GM23338 (cell line): ENCODE results near the gene PNLIPRP2. TPM values are rescaled to one million over a fixed set of nuclear protein-coding genes. Genes with fewer than 3 reads are reported as not detected.

Source experiments
- ATAC-seq: fragments of 200-7000 bp; cut with Tn5 transposase; 3 replicates; pipeline ENCODE4 v1.9.1; 2020
- DNase-seq: peaks from one replicate; pipeline ENCODE4 v3.0.0-alpha.2; 2015; ENCODE audit warnings: low spot score
- H2AFZ ChIP-seq: fragments of 200-600 bp; sonication (generic); 2 replicates; pipeline ENCODE4 v1.8.0; 2016; ENCODE audit warnings: antibody characterized with exemption, mild to moderate bottlenecking, moderate library complexity
- H3F3A ChIP-seq: fragments of 200-600 bp; sonication (generic); replicated peaks from 2 replicates; pipeline ENCODE4 v1.8.0; 2017; ENCODE audit warnings: antibody characterized with exemption, mixed run types, low read depth
- H3K27ac ChIP-seq: fragments of 200-600 bp; sonication (generic); 2 replicates; pipeline ENCODE4 v1.6.1; 2016; ENCODE audit warnings: low read depth
- H3K27me3 ChIP-seq: fragments of 200-600 bp; sonication (generic); 2 replicates; pipeline ENCODE4 v1.8.0; 2016; ENCODE audit warnings: mild to moderate bottlenecking, mixed run types, moderate library complexity; ENCODE audit not compliant: insufficient read depth
- H3K36me3 ChIP-seq: fragments of 200-600 bp; sonication (generic); 2 replicates; pipeline ENCODE4 v1.8.0; 2016; ENCODE audit warnings: mild to moderate bottlenecking; ENCODE audit not compliant: insufficient read depth
- H3K4me1 ChIP-seq: fragments of 200-600 bp; sonication (generic); 2 replicates; pipeline ENCODE4 v1.8.0; 2016; ENCODE audit warnings: mild to moderate bottlenecking, moderate library complexity; ENCODE audit not compliant: insufficient read depth
- H3K4me2 ChIP-seq: fragments of 200-600 bp; sonication (generic); 2 replicates; pipeline ENCODE4 v1.7.1; 2017; ENCODE audit warnings: mixed run types
- H3K4me3 ChIP-seq: fragments of 200-600 bp; sonication (generic); 2 replicates; pipeline ENCODE4 v1.6.1; 2016; ENCODE audit warnings: mixed run types
- H3K79me2 ChIP-seq: fragments of 200-600 bp; sonication (generic); replicated peaks from 2 replicates; pipeline ENCODE4 v1.8.0; 2017; ENCODE audit warnings: mild to moderate bottlenecking; ENCODE audit not compliant: insufficient read depth
- H3K9me2 ChIP-seq: fragments of 200-600 bp; sonication (generic); 2 replicates; pipeline ENCODE4 v1.8.0; 2017; ENCODE audit not compliant: insufficient read depth
- H4K20me1 ChIP-seq: fragments of 200-600 bp; sonication (generic); replicated peaks from 2 replicates; pipeline ENCODE4 v1.8.0; 2017; ENCODE audit warnings: mild to moderate bottlenecking; ENCODE audit not compliant: insufficient read depth
- H3K27ac Mint-ChIP-seq: 2 replicates; pipeline ENCODE4 v1.8.0; 2020; ENCODE audit warnings: inconsistent platforms, mild to moderate bottlenecking, moderate library complexity, mixed read lengths
- H3K27me3 Mint-ChIP-seq: 3 replicates; pipeline ENCODE4 v1.8.0; 2022; ENCODE audit warnings: low read depth, mild to moderate bottlenecking, moderate library complexity, mixed read lengths, inconsistent platforms; ENCODE audit not compliant: insufficient read depth, poor library complexity
- H3K36me3 Mint-ChIP-seq: 3 replicates; pipeline ENCODE4 v1.8.0; 2021; ENCODE audit warnings: low read depth, mild to moderate bottlenecking, inconsistent platforms, moderate library complexity, mixed read lengths
- H3K4me1 Mint-ChIP-seq: 3 replicates; pipeline ENCODE4 v1.8.0; 2020; ENCODE audit warnings: mild to moderate bottlenecking, inconsistent platforms, mixed read lengths
- H3K4me3 Mint-ChIP-seq: 3 replicates; pipeline ENCODE4 v1.8.0; 2021; ENCODE audit warnings: moderate library complexity, mild to moderate bottlenecking, inconsistent platforms, mixed read lengths
- H3K9me3 Mint-ChIP-seq: 3 replicates; pipeline ENCODE4 v1.8.0; 2020; ENCODE audit warnings: moderate library complexity, mild to moderate bottlenecking, inconsistent platforms, mixed read lengths
- CREB1 ChIP-seq: fragments of 250-450 bp; sonication (Bioruptor Pico); IDR thresholded peaks from 2 replicates; pipeline ENCODE4 v1.5.0; 2020; ENCODE audit warnings: low read depth, mild to moderate bottlenecking, moderate library complexity
- EZH2 ChIP-seq: fragments of 200-600 bp; sonication (generic); IDR thresholded peaks from one replicate; pipeline ENCODE4 v1.8.0; 2017; ENCODE audit warnings: antibody characterized with exemption, mild to moderate bottlenecking, low read depth; ENCODE audit not compliant: unreplicated experiment
- EZH2phosphoT487 ChIP-seq: fragments of 200-600 bp; sonication (generic); IDR thresholded peaks from one replicate; pipeline ENCODE4 v1.8.1; 2018; ENCODE audit warnings: antibody characterized with exemption; ENCODE audit not compliant: unreplicated experiment
- JUNB ChIP-seq: IDR thresholded peaks from one replicate; pipeline ENCODE4 v1.6.1; 2016; ENCODE audit warnings: antibody characterized with exemption; ENCODE audit not compliant: unreplicated experiment
- POLR2AphosphoS5 ChIP-seq: IDR thresholded peaks from 2 replicates; pipeline ENCODE4 v1.6.1; 2016; ENCODE audit warnings: antibody characterized with exemption, low read depth
- STAT1 ChIP-seq: IDR thresholded peaks from one replicate; pipeline ENCODE4 v1.6.1; 2016; ENCODE audit warnings: antibody characterized with exemption; ENCODE audit not compliant: unreplicated experiment
- polyA plus RNA-seq: library from polyadenylated mRNA; unstranded; fragments of >200 nt; fragmentation: Nextera tagmentation; extraction: Ambion mirVana; gene quantifications from 2 replicates; pipeline ENCODE4 v1.2.1, GENCODE V29; 2016
- total RNA-seq: library from RNA; depleted of rRNA; stranded (reverse); fragments of >200 nt; shearing (Covaris generic); gene quantifications from 2 replicates; pipeline ENCODE4 v1.2.3, GENCODE V29; 2014
- TF ChIP-seq, protein P1 (sequence below): fragments of 250-450 bp; sonication (Bioruptor Pico); IDR thresholded peaks from 2 replicates; pipeline ENCODE4 v1.5.0; 2020; ENCODE audit warnings: mild to moderate bottlenecking, moderate library complexity
- TF ChIP-seq, protein P2 (sequence below), 2 experiments: fragments of 200-600 bp in 1 of 2; sonication (generic) in 1 of 2; conservative IDR thresholded peaks; 2 replicates each; pipeline versions ENCODE4 v1.5.1 to v1.6.1; 2016 to 2017; ENCODE audit warnings: antibody characterized with exemption in 2 of 2, low read depth in 2 of 2, mild to moderate bottlenecking in 2 of 2, moderate library complexity in 1 of 2

PNLIPRP2 gene
- total and polyA plus RNA-seq, 2 experiments from 2014 or later, result 0.24 TPM; not detected in 1

DNA sequence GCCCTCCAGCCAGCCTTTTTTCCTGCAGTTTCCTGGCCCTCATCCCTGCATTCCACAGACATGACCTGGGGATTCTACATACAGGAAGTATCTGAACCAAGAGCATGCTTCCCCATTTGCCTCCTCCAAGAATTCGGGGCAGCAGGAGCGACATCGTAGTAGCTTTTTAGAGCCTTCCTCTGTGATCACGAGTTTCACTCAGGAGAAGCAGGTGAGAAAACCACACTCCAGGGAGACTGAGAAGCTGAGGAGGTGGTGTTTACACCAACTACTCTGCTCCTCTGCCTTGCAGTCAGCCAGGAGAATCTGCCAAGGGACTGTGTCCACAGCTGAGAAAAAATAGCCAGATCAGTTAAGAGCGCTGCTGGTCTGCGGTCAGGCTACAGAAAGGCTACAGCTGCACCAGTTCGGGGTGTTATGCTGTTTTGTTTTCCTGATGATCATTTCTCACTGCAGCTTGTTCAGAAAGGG, 67.5 kb downstream of the PNLIPRP2 start:
- H3K27ac Mint-ChIP-seq, result peak overlapping the region; percentile 53; the same call in 1 of the 2 replicates
- peaks cover 6% of the 10 kb centered on the region for H3K27me3 Mint-ChIP-seq
- H3K4me3 Mint-ChIP-seq, result no peak overlapping the region
- Histone ChIP-seq H3K79me2 (no peaks in the 10 kb centered on the region), H3K9me2 (no peaks in the 10 kb centered on the region), H3K4me2 (no peak overlapping the region), H3F3A (no peaks in the 10 kb centered on the region), H2AFZ (no peak overlapping the region), H3K27me3 (no peaks in the 10 kb centered on the region), H3K27ac (no peak overlapping the region), H3K4me3 (no peak overlapping the region), H3K4me1 (peaks cover 16% of the 10 kb centered on the region), H4K20me1 (no peaks in the 10 kb centered on the region), H3K36me3 (no peaks in the 10 kb centered on the region)
- H3K36me3 Mint-ChIP-seq, result peaks cover 4% of the 10 kb centered on the region; the same call in 2 of the 3 replicates
- no peak for ATAC-seq
- peaks cover 4% of the 10 kb centered on the region; the same call in 1 of the 3 replicates for H3K9me3 Mint-ChIP-seq
- no peak for TF ChIP-seq POLR2AphosphoS5
- peaks cover 38% of the 10 kb centered on the region for H3K4me1 Mint-ChIP-seq
- peak; percentile 25 for DNase-seq

DNA sequence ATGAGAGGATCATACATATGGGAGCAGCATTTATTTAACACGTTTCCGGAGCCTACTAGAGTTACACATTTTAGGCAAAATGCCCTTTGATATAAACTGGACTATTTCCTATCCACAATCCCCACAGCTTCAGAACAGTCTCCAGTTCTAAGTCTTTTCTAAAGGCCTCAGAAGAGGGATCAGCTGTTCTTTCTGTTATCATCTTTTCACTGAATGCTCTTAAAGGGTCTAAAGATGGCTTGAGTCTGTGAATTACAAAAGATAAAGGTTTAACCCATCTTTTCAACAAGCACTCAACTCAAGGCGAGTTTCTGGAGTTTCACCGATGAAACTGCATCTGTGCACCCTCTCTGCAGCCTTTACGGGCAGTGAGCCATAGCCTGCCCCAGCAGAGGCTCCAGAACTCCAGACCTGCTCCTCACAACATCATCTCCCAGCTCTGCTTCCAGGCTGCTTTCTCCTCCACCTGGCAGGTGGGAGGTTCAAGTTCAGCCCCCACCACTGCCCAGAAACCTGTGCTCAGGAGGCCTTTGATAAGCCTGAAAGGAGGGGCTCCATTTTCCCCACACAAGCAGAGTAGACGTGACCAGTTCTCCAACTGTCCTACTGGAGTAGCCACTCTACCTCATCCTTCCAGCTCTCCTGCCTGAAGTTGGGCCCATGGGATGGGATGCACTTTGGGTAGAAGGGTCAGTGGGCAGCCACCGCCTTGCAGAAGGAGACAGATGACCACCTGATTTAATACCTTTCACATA, 68.2 kb downstream of the PNLIPRP2 start:
- H3K4me1 Mint-ChIP-seq, result peaks cover 38% of the 10 kb centered on the region
- no peak overlapping the region for H3K27ac Mint-ChIP-seq
- DNase-seq (no peak), ATAC-seq (no peak)
- H3K27me3 Mint-ChIP-seq, result peaks cover 6% of the 10 kb centered on the region
- peaks cover 4% of the 10 kb centered on the region; the same call in 1 of the 3 replicates for H3K9me3 Mint-ChIP-seq
- Histone ChIP-seq H4K20me1 (no peaks in the 10 kb centered on the region), H3K4me3 (no peak overlapping the region), H3K27ac (no peak overlapping the region), H2AFZ (no peak overlapping the region), H3K4me1 (peaks cover 22% of the 10 kb centered on the region), H3K27me3 (no peaks in the 10 kb centered on the region), H3K4me2 (no peak overlapping the region), H3F3A (no peaks in the 10 kb centered on the region), H3K79me2 (no peaks in the 10 kb centered on the region), H3K36me3 (no peaks in the 10 kb centered on the region), H3K9me2 (no peaks in the 10 kb centered on the region)
- TF ChIP-seq CREB1 (CRISPR knock-in tag), result no peak
- TF ChIP-seq, protein P1, sequence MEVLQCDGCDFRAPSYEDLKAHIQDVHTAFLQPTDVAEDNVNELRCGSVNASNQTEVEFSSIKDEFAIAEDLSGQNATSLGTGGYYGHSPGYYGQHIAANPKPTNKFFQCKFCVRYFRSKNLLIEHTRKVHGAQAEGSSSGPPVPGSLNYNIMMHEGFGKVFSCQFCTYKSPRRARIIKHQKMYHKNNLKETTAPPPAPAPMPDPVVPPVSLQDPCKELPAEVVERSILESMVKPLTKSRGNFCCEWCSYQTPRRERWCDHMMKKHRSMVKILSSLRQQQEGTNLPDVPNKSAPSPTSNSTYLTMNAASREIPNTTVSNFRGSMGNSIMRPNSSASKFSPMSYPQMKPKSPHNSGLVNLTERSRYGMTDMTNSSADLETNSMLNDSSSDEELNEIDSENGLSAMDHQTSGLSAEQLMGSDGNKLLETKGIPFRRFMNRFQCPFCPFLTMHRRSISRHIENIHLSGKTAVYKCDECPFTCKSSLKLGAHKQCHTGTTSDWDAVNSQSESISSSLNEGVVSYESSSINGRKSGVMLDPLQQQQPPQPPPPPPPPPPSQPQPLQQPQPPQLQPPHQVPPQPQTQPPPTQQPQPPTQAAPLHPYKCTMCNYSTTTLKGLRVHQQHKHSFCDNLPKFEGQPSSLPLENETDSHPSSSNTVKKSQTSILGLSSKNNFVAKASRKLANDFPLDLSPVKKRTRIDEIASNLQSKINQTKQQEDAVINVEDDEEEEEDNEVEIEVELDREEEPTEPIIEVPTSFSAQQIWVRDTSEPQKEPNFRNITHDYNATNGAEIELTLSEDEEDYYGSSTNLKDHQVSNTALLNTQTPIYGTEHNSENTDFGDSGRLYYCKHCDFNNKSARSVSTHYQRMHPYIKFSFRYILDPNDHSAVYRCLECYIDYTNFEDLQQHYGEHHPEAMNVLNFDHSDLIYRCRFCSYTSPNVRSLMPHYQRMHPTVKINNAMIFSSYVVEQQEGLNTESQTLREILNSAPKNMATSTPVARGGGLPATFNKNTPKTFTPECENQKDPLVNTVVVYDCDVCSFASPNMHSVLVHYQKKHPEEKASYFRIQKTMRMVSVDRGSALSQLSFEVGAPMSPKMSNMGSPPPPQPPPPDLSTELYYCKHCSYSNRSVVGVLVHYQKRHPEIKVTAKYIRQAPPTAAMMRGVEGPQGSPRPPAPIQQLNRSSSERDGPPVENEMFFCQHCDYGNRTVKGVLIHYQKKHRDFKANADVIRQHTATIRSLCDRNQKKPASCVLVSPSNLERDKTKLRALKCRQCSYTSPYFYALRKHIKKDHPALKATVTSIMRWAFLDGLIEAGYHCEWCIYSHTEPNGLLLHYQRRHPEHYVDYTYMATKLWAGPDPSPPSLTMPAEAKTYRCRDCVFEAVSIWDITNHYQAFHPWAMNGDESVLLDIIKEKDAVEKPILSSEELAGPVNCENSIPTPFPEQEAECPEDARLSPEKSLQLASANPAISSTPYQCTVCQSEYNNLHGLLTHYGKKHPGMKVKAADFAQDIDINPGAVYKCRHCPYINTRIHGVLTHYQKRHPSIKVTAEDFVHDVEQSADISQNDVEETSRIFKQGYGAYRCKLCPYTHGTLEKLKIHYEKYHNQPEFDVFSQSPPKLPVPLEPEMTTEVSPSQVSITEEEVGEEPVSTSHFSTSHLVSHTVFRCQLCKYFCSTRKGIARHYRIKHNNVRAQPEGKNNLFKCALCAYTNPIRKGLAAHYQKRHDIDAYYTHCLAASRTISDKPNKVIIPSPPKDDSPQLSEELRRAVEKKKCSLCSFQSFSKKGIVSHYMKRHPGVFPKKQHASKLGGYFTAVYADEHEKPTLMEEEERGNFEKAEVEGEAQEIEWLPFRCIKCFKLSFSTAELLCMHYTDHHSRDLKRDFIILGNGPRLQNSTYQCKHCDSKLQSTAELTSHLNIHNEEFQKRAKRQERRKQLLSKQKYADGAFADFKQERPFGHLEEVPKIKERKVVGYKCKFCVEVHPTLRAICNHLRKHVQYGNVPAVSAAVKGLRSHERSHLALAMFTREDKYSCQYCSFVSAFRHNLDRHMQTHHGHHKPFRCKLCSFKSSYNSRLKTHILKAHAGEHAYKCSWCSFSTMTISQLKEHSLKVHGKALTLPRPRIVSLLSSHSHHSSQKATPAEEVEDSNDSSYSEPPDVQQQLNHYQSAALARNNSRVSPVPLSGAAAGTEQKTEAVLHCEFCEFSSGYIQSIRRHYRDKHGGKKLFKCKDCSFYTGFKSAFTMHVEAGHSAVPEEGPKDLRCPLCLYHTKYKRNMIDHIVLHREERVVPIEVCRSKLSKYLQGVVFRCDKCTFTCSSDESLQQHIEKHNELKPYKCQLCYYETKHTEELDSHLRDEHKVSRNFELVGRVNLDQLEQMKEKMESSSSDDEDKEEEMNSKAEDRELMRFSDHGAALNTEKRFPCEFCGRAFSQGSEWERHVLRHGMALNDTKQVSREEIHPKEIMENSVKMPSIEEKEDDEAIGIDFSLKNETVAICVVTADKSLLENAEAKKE (CRISPR knock-in tag), result no peak
- TF ChIP-seq EZH2phosphoT487, result no peak
- no peak for TF ChIP-seq EZH2
- TF ChIP-seq, protein P2, sequence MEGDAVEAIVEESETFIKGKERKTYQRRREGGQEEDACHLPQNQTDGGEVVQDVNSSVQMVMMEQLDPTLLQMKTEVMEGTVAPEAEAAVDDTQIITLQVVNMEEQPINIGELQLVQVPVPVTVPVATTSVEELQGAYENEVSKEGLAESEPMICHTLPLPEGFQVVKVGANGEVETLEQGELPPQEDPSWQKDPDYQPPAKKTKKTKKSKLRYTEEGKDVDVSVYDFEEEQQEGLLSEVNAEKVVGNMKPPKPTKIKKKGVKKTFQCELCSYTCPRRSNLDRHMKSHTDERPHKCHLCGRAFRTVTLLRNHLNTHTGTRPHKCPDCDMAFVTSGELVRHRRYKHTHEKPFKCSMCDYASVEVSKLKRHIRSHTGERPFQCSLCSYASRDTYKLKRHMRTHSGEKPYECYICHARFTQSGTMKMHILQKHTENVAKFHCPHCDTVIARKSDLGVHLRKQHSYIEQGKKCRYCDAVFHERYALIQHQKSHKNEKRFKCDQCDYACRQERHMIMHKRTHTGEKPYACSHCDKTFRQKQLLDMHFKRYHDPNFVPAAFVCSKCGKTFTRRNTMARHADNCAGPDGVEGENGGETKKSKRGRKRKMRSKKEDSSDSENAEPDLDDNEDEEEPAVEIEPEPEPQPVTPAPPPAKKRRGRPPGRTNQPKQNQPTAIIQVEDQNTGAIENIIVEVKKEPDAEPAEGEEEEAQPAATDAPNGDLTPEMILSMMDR (conservative IDR thresholded peaks at IDR 0.05; ENCODE audit: low read depth in 2 of 2), result no peak
- no peak for TF ChIP-seq JUNB
- no peak for TF ChIP-seq POLR2AphosphoS5
- no peak for TF ChIP-seq STAT1
- H3K36me3 Mint-ChIP-seq, result peaks cover 4% of the 10 kb centered on the region; the same call in 2 of the 3 replicates
- H3K4me3 Mint-ChIP-seq, result no peak overlapping the region
